DND-41 (cell line): Measurements from ENCODE around the gene PNMA8B.

Experiments used
- EZH2 ChIP-seq: IDR thresholded peaks from 3 replicates; pipeline ENCODE4 v1.6.1; 2012; ENCODE audit warnings: borderline replicate concordance, low read depth, mild to moderate bottlenecking, moderate library complexity, low read length, inconsistent platforms; ENCODE audit not compliant: severe bottlenecking
- TF ChIP-seq, protein P1 (sequence below): IDR thresholded peaks from 2 replicates; pipeline ENCODE4 v1.5.1; 2012; ENCODE audit warnings: borderline replicate concordance, low read length, moderate library complexity, mild to moderate bottlenecking; ENCODE audit not compliant: poor library complexity, severe bottlenecking; ENCODE audit errors: extremely low read depth

DNA sequence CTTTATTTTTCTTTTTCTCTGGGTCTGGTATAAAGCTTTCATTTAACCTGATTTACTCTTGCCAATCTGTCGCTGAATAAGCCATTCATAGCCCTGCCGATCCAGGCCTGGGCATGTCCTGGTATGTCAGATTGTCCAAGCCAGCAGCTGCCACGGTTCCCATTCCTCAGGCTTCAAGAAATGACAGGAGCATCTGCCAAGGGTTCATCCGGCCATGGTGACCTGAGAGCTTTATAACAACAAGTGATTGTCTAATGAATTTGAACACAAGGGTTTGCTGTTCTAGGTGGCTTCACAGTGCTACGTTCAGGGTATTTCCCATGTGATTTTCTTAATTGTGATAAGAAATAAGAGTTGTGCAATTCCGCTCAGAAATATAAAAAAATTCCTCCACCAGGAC, 44.3 kb downstream of the PNMA8B start:
- TF ChIP-seq, protein P1, sequence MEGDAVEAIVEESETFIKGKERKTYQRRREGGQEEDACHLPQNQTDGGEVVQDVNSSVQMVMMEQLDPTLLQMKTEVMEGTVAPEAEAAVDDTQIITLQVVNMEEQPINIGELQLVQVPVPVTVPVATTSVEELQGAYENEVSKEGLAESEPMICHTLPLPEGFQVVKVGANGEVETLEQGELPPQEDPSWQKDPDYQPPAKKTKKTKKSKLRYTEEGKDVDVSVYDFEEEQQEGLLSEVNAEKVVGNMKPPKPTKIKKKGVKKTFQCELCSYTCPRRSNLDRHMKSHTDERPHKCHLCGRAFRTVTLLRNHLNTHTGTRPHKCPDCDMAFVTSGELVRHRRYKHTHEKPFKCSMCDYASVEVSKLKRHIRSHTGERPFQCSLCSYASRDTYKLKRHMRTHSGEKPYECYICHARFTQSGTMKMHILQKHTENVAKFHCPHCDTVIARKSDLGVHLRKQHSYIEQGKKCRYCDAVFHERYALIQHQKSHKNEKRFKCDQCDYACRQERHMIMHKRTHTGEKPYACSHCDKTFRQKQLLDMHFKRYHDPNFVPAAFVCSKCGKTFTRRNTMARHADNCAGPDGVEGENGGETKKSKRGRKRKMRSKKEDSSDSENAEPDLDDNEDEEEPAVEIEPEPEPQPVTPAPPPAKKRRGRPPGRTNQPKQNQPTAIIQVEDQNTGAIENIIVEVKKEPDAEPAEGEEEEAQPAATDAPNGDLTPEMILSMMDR = no peak
- no peak for TF ChIP-seq EZH2
